ENCODE results near the gene MAP3K21. TPM values are rescaled to one million over a fixed set of nuclear protein-coding genes. Genes with fewer than 3 reads are reported as not detected.

The MAP3K21 gene
- polyA plus RNA-seq, 1 of the 3 experiments (the other 2 are of a cell fraction): 0.33 TPM

GRCh38 chr1:233355841-233356704, 28.5 kb downstream of the MAP3K21 start:
- no peak overlapping the region for H2AFZ ChIP-seq (ENCODE audit: low read depth)
- POLR2A ChIA-PET: no interaction called here
- DNase-seq: no peak
- H3K9ac ChIP-seq: no peak overlapping the region
- H3K4me2 ChIP-seq: no peak overlapping the region
- peaks cover 0 to 3% of the 10 kb centered on the region in 2 experiments; a peak in 1 of 4 replicates for H3K4me1 ChIP-seq (ENCODE audit: control insufficient read depth in 1 of 2, insufficient read depth in 2 of 2, low read depth in 1 of 2, low read length in 1 of 2)
- H3K9me2 ChIP-seq: no peaks in the 10 kb centered on the region
- H3F3A ChIP-seq (replicated peaks; ENCODE audit: insufficient read depth): no peaks in the 10 kb centered on the region
- WGBS (ENCODE audit: low lambda C conversion rate): 81% methylated on average over 8 of the region's 8 CpGs
- H3K79me2 ChIP-seq (ENCODE audit: insufficient read depth): no peaks in the 10 kb centered on the region
- H3K4me3 ChIP-seq (ENCODE audit: low read depth in 2 of 2, low read length in 1 of 2): no peak overlapping the region
- no peaks in the 10 kb centered on the region for H3K36me3 ChIP-seq (replicated peaks in 1 of 2; ENCODE audit: control insufficient read depth in 1 of 2, insufficient read depth in 2 of 2, low read length in 1 of 2)
- TF ChIP-seq USF1 (IDR thresholded peaks at IDR 0.05; ENCODE audit: borderline replicate concordance, low read depth) (no peak), REST (IDR thresholded peaks at IDR 0.05; ENCODE audit: low read depth, low read length) (no peak), RCOR1 (IDR thresholded peaks at IDR 0.05; ENCODE audit: low read length) (no peak), GABPA (IDR thresholded peaks at IDR 0.05; ENCODE audit: low read depth) (no peak), MAX (IDR thresholded peaks at IDR 0.05; ENCODE audit: low read depth) (no peak), IRF3 (IDR thresholded peaks at IDR 0.05; ENCODE audit: low read depth, low read length) (no peak), NRF1 (IDR thresholded peaks at IDR 0.05; ENCODE audit: low read depth, low read length) (no peak)
- H3K27ac ChIP-seq (ENCODE audit: low read depth in 2 of 2, low read length in 1 of 2): no peak overlapping the region
- no peaks in the 10 kb centered on the region for H4K20me1 ChIP-seq (ENCODE audit: insufficient read depth)
- no peaks in the 10 kb centered on the region for H3K27me3 ChIP-seq (ENCODE audit: insufficient read depth)
- H3K9me3 ChIP-seq: no peaks in the 10 kb centered on the region
- CTCF ChIA-PET: interaction anchor here (1.1 to 1.3 kb wide), 2 partner anchors 8 to 9 kb away, joined by 3 to 4 read pairs; no protein-coding TSS in a partner anchor

- no peak for DNase-seq
- 92% methylated on average over 3 of the region's 3 CpGs for WGBS (ENCODE audit: low lambda C conversion rate)
- ChIA-PET POLR2A (no interaction called here), CTCF (no interaction called here)
- H3K79me2 ChIP-seq (ENCODE audit: insufficient read depth): no peaks in the 10 kb centered on the region
- no peak overlapping the region for H3K27ac ChIP-seq (ENCODE audit: low read depth in 2 of 2, low read length in 1 of 2)
- H3F3A ChIP-seq (replicated peaks; ENCODE audit: insufficient read depth): no peaks in the 10 kb centered on the region
- H3K27me3 ChIP-seq (ENCODE audit: insufficient read depth): no peaks in the 10 kb centered on the region
- no peaks in the 10 kb centered on the region for H3K9me3 ChIP-seq
- no peak overlapping the region for H3K4me2 ChIP-seq
- no peaks in the 10 kb centered on the region for H3K9me2 ChIP-seq
- H2AFZ ChIP-seq (ENCODE audit: low read depth): no peak overlapping the region
- H4K20me1 ChIP-seq (ENCODE audit: insufficient read depth): no peaks in the 10 kb centered on the region
- no peak overlapping the region for H3K4me3 ChIP-seq (ENCODE audit: low read depth in 2 of 2, low read length in 1 of 2)
- TF ChIP-seq SMC3 (IDR thresholded peaks at IDR 0.05; ENCODE audit: low read depth, low read length): no peak
- no peak overlapping the region for H3K9ac ChIP-seq
- H3K36me3 ChIP-seq (replicated peaks in 1 of 2; ENCODE audit: control insufficient read depth in 1 of 2, insufficient read depth in 2 of 2, low read length in 1 of 2): no peaks in the 10 kb centered on the region
- peaks cover 0 to 3% of the 10 kb centered on the region in 2 experiments; a peak in 1 of 4 replicates for H3K4me1 ChIP-seq (ENCODE audit: control insufficient read depth in 1 of 2, insufficient read depth in 2 of 2, low read depth in 1 of 2, low read length in 1 of 2)
Observed at GRCh38 chr1:233356705-233356987, 29.1 kb downstream of the MAP3K21 start.

Measured in SK-N-SH (cell line).